Retina (tissue), 1 donor: ENCODE measurements around the gene DOK7.
A peak's percentile ranks its signal among the peaks of the same experiment; 100 is the strongest.

Experiments
- DNase-seq: peaks from one replicate; pipeline ENCODE4 v3.0.0-alpha.2; 2016

The DOK7 gene

DNA sequence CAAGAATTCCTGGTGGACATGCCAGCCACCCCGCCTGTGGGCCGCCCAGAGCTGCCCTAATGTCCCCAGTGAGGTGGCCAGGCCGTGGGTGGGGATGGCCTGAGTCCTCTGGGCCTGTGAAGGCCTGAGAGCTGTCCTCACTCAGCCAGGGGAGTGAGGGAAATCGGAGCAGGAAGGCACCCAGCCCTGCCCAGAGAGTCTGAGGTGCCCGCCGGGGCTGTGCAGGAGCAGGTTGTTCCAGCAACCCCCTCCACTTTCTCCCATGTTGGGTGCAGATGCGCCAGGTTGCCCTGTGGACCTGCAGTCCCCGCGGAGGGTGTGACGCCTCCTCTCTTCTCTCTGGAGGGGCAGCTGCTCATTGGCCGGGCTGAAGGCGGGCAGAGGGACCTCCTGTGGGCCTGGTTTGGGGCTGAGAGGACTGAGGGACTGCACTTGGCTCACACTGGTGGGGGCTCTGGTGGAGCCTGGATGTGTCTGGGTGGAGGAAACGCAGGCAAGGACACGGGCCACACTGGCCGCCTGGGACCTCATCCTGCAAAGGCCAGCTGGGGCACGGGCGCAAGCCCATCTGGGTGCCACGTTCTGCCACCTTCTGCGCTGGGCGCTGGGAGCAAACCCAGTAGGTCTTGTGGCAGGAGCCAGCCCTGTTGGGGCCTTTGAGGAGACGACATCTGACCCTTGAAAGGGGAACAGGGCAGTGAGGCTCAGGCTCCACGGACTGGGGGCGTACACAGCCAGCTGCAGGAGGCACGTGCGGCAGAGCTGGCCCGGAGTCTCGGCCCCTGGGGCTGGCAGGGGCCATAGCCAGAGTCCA is 14.0 kb downstream of the DOK7 start:
- DNase-seq = no peak

DNA sequence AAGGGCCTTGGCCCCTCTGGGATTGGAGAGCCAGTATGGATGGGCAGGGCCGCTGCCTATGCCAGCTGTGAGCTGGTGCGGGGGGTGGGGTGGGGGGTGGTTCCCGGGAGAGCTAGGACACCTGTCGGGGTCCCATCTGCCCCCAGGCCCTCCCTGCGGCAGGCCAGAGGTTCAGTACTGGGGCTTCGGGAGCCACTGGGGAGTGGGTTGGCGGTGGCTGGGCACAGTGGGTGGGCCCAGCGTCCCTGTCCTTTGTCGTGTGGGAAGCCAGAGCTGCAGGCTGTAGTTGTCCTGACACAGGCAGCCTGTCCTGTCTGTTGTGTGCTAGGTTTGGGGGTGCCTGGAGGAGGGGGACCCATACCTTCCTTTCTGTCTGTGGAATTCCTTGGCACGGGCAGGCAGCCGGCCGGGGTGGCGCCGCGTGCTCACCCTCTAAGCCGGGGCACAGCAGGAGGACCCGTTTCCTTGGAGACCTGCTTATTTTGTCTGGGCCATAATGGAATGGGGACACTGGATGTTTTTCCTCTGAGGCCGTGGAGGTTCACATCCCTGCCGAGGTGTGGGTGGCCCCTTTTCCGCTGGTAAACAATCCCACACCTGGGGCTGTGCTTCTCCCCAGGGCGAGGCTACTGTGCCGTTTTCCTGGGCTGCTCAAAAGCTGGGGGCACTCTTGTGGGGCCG is 14.8 kb downstream of the DOK7 start:
- peak; percentile 77 for DNase-seq

- peak; percentile 44 for DNase-seq
These were observed 15.6 kb downstream of the DOK7 start for GRCh38 chr4:3478446-3479357.

GRCh38 chr4:3479358-3480101 is 16.4 kb downstream of the DOK7 start:
- DNase-seq = no peak

DNA sequence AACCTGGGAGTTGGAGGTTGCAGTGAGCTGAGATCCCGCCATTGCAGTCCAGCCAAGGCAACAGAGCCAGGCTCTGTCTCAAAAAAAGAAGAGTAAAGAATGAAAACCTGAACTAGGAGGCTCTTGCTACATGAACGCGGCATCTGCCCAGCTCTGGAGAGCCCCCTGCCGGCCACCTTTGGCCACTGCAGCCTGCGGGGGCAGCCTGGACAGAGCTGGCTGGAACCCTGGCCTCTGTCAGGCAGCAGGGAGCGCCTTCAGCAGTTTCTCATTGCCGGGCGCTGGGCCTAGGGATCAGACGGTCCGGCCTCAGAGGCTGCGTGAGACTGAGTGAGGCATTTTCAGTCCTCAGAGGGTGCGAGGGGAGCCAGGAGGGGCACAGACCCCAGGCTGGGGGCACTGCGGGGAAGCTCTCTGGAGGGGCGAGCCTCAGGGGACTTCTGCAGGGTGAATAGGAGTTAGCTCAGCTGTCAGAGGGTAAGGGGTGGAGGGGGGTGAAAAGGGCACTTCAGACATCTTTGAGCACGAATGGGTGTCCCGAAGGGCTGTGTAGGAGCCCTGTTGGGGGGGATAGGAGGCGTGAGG is 17.5 kb downstream of the DOK7 start:
- peak; percentile 95 for DNase-seq

DNA sequence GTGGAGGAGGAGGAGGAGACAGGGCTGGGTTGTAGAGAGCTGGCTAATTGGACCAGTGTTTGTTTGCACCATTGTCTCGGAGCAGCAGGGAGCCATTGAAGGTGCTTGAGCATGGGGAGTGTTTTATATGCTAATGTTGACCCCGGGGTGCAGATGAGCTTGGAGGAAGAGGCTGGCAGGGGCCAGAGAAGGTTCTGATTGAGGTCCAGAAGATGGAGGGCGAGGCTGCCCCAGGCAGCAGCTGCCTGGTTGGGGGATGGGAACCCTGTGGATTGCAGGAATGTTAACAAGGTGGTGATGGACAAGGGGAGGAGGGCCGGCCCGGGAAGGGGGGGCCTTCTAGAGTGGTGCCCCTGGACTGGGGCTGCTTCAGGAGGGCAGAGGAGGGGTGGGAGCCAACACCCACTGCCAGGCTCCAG is 18.0 kb downstream of the DOK7 start:
- DNase-seq = no peak

DNA sequence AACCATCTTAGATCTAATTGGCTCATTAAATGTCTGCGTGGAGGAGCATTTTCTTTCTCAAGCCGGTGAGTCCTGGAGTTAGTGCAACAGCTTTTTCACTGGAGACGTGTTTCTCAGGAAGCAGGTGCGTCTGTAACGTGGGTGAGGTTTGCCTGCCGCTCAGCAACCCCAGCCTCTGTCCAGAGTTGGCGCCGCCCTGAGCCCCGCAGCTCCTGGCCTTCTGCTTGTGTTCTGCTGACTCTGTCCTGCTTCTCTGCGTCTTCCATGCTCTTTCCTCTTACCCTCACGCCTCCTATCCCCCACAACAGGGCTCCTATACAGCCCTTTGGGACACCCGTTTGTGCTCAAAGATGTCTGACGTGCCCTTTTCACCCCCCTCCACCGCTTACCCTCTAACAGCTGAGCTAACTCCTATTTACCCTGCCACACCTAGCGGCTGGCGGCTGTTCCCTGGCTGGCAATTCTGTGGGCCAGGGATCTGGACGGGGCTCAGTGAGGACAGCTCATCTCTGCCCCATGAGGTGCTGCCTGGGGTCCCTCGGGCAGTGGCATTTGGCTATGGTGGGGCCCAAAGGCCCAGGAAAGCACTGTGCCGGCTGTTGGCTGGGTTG is 18.8 kb downstream of the DOK7 start:
- DNase-seq = peak; percentile 43

DNA sequence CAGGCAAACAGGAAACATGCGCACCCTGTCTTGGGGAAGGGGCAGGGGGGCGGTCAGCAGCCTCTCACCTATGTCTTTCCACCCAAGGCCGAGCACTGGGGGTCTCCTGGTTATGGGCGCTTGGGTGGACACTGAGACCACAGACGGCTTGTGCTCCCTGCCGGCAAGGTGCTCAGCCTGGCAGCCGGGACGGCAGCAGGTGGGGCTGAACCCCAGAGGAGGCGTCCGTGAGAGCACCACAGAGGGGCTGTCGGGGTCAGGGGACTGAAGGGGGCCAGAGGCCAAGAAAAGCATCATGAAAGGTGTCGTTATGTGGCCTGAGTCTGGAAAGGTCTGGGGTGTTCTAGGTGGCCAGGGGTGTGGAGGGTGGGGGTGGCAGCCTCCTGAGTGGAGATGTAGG is 19.6 kb downstream of the DOK7 start:
- no peak for DNase-seq

DNA sequence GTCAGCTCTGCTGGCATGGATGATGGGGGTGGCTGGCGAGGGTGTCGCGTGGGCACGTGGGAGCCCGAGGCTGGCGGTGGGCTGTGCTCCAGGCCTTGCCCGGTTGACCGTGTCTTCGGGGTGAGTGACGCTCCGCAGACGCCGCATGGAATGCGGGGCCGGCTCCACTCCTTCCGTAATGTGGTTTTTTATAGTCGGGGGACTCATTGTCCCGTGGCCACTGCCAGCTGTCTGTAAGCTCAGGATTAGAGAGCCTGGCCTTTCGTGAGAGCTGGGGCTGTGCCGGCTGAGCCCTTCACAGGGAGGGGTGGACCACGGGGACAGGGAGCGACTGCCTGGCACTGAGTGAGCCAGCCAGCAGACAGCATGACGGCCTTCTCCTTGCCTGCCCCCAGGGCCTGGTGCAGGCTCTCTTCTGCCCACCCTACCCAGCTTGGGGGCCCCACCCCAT is 20.4 kb downstream of the DOK7 start:
- DNase-seq = peak; percentile 55

- peak; percentile 32 for DNase-seq
These were observed 21.2 kb downstream of the DOK7 start for GRCh38 chr4:3484057-3484973.

DNA sequence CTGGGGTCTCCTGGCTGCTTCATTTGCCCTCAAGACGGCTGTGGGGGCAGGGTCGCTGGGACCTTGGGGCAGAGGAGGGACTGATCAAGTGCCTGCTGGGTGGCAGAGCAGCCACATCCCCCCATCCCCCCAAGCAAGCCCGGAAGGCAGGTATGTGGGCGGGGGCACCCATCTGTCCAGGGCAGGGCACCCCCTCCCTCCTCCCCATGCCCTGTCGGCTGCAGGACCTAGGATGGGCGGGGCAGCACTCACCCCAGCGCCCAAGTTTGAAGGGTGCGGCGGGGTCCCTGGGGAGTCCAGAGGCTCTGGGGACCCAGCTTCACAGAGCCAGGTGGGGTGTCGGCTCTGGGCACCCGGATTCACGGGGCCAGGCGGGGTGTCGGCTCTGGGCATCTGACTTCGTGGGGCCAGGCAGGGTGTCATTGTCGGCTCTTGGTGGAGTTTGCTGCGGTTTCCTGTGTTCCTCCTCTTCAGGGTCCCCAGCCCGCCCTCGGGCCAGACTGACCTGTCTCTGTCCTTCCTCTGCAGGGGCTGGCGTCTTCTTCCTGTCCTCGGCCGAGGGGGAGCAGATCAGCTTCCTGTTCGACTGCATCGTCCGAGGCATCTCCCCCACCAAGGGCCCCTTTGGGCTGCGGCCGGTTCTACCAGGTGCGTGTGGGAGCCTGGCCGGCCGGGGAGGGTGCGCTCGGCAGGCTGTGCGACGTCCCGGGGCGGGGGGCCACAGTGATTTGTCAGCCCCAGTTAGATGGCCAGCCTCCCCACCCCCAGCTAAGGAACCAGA is 22.1 kb downstream of the DOK7 start:
- no peak for DNase-seq

DNA sequence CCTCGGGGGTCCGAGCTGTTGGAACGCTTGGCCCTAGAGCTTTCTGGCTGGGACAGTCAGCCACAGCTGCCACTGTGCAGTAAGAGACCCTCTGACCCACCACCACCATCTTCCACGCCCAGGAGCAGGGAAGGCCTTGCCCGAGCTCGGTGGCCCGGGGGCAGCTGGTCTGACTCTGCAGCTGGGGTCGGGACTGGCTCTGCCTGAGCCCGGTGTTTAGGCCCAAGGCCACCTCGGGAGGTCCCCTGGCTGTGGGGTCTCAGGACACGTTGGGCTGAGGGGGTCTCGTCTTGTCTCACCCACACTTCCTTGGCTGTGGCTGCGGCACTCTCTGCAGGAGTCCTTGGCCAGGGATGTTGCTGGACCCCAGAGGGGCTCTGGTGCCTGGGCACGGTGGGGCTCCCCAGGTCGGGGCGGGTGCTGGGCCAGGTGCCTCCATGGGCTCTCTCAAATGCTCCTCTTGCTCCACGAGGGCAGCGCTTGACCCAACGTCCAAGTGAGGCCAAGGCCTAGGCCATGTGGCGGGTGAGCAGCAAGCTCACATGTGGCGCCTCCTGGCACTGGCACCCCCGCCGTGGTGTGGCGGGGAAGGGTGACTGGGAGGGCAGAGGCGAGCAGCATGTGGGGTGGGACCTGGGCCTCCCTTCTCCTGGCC is 22.9 kb downstream of the DOK7 start:
- peak; percentile 18 for DNase-seq

DNA sequence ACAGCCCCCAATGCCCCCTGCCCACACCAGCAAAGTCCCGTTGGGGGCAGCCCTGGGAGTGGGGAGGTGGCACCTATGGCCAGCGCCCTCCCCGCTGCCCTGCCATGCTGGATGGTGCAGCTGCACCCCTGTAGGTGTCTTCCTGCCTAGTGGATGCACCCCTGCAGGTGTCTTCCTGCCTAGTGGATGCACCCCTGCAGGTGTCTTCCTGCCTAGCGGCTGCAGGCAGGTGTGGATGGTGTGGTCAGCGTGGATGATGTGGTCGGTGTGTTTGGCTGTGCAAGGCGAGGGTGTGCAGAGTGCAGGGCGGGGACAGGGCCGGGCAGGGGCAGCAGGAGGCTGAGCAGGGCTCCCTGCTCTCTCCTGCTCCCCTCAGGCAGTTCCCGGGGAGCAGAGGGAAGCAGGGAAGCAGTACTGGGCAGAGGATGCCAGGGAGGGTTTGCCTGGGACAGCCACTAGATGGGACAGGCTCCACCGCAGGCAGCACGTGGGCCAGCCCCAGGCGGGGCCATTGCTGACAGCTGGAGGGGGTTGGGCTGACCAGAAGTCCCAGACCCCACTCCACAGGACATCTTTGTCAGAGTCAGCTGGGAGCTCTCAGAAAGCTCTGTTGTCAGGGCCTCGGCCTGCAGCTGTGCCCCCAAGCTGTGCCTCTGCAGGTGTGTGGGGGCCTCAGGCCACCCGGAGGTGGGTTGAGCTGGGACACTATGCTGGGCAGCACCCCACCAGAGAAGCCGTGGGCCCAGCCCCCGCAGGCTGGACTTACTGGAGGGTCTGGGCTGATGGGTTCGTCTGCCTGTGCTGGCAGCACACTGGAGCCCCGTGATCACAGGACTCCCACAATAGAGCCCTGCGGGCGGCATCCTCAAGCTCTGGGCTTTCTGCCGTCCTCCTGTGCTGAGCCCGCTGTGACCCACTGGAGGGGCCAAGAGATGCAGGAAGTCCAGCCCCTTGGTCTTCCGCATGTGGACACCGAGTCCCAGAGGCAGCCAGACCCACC is 23.7 kb downstream of the DOK7 start:
- DNase-seq = peak; percentile 79

- DNase-seq = no peak
These were observed 24.8 kb downstream of the DOK7 start for GRCh38 chr4:3487861-3488260.

DNA sequence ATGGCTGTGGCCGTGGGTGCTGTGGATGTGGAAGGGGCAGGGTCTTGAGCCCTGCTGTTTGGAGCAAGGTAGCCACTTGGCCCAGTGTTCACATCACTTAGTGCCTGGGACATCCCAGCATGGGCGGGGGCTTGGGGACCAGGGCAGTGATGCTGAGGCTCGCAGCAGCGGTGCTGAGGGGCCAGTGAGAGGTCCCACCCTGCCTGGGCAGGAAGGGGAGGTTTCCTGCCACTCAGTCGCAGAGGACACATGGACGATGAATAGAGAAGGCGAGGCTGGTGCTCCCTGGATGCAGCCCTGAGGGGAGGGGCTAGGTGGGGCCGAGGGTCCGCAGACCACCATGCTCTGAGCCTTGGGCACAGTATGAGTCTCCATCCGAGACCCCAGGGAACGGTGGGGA is 25.7 kb downstream of the DOK7 start:
- no peak for DNase-seq

- DNase-seq = peak; percentile 50
These were observed 26.4 kb downstream of the DOK7 start for GRCh38 chr4:3489451-3489962.

GRCh38 chr4:3491681-3492405 is 28.7 kb downstream of the DOK7 start:
- no peak for DNase-seq
